ENCODE data around the gene SOCS1. TPM values are rescaled to one million over a fixed set of nuclear protein-coding genes. Genes with fewer than 3 reads are reported as not detected.
A peak's percentile ranks its signal among the peaks of the same experiment; 100 is the strongest.

The SOCS1 gene
- total RNA-seq, 5 donors from 2014 or later (not counting 1 experiment from before 2014, with no cell fraction given) = 49.2 to 67.2 (median 54.5) TPM

DNA sequence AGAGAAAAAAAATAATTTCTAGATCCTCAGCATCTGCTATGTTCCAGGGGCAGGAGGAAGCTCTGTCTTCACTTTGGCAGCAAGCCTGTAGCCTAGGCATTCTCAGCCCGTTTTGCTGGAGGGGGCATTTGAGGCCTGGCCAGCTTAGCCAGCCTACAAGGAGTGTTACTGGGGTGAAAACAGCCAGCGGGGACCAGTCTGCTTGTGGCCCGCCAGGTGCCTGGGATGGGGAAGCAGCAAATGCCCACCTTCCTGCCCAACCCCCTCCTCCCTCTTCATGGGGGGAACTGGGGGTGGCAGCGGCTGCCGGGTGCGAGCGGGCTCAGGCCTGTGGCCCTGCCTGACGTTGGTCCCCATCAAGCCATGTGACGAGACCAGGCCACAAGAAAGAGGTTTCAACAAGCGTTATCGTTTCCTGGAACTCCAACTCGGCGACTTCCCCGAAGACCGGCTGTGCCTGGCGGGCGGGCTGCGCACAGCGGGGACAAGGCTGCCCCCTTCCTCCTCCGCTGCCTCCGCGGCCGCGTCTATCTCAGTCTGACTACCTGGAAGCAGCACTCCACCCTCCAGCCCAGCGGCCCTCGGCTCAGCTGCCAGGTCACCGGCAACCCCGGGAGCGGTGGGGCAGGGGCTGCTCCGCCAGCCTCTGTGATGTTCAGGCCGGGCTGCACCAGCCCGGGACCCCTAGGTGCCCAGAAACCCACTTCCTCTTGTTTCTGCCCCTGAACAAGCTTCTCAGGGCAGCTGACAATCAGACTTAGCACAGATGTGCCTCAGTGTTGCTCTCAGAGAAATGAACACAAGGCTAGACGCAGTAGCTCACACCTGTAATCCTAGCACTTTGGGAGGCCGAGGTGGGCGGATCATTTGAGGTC is 22.9 kb downstream of the SOCS1 start:
- H3K27me3 Mint-ChIP-seq = no peaks in the 10 kb centered on the region
- Histone ChIP-seq H3K4me3 (ENCODE audit: control insufficient read depth in 1 of 2, extremely low read depth in 1 of 2, low read length in 1 of 2) (peak overlapping the region; percentile 31 to 50), H3K4me1 (ENCODE audit: control insufficient read depth in 1 of 2, extremely low read depth in 1 of 2, insufficient read depth in 2 of 2, low read length in 2 of 2) (peaks cover 13 to 65% of the 10 kb centered on the region in 2 experiments)

GRCh38 chr16:11232302-11232851 is 23.6 kb downstream of the SOCS1 start:
- CTCF ChIA-PET = interaction anchor here in 1 of 2 donors (0.5 to 0.7 kb wide), 2 partner anchors 20 to 23 kb away, joined by 3 to 4 read pairs; partner anchors contain the start of gene SOCS1

More for the DNA sequence above, 22.9 kb downstream of the SOCS1 start:
- ATAC-seq (replicated peaks in 1 of 4) (peak; percentile 85 to 89 (median 86)), DNase-seq (peak; percentile 53 to 92 (median 86))
- no peaks in the 10 kb centered on the region for H3K36me3 ChIP-seq (ENCODE audit: control insufficient read depth in 2 of 2, extremely low read depth in 1 of 2, insufficient read depth in 1 of 2, low read length in 1 of 2)
- H3K4me3 Mint-ChIP-seq = peak overlapping the region; percentile 41 to 80 (median 57)
- peaks cover 61 to 77% (median 71%) of the 10 kb centered on the region in 3 donors for H3K4me1 Mint-ChIP-seq
- H3K27ac Mint-ChIP-seq = peak overlapping the region; percentile 97
- no peaks in the 10 kb centered on the region for H3K9me3 Mint-ChIP-seq
- ChIA-PET POLR2A (interaction anchor here (0.6 to 1.3 kb wide), 6 partner anchors 8 to 417 kb away, joined by 3 to 4 read pairs (median 3); partner anchors contain the start of gene SOCS1 (in 1 of the 2)), CTCF (interaction anchor here (0.5 to 1.1 kb wide), 4 partner anchors 19 to 130 kb away, joined by 3 to 4 read pairs (median 4); partner anchors contain the start of gene SOCS1 (in 1 of the 2))
- H3K36me3 Mint-ChIP-seq = no peaks in the 10 kb centered on the region
- no peaks in the 10 kb centered on the region for H3K27me3 ChIP-seq (replicated peaks in 1 of 2; ENCODE audit: control insufficient read depth in 2 of 2, extremely low read depth in 1 of 2, insufficient read depth in 2 of 2, low read length in 1 of 2)
- under 1% methylated on average over 32 of the region's 35 CpGs for WGBS (ENCODE audit: insufficient coverage)
- H3K27ac ChIP-seq (ENCODE audit: low read length) = peak overlapping the region; percentile 85
- H3K9me3 ChIP-seq = no peaks in the 10 kb centered on the region

GRCh38 chr16:11231367-11231970 is 24.5 kb downstream of the SOCS1 start:
- DNase-seq (no peak), ATAC-seq (replicated peaks in 1 of 4) (no peak)
- ChIA-PET CTCF (interaction anchor here in 1 of 2 donors (0.6 kb wide), 1 partner anchor 12 kb away, joined by 7 read pairs; no protein-coding TSS in a partner anchor), POLR2A (interaction anchor here in 1 of 2 donors (0.5 kb wide), 1 partner anchor 30 kb away, joined by 3 read pairs; no protein-coding TSS in a partner anchor)
- Mint-ChIP-seq H3K27me3 (no peaks in the 10 kb centered on the region), H3K4me3 (peak overlapping the region in 1 of 3 donors; percentile 80), H3K4me1 (peaks cover 62 to 71% (median 68%) of the 10 kb centered on the region in 3 donors), H3K36me3 (no peaks in the 10 kb centered on the region), H3K27ac (peak overlapping the region; percentile 84 to 85), H3K9me3 (no peaks in the 10 kb centered on the region)
- H3K4me3 ChIP-seq (ENCODE audit: control insufficient read depth in 1 of 2, extremely low read depth in 1 of 2, low read length in 1 of 2) = no peak overlapping the region
- peak overlapping the region; percentile 31 for H3K27ac ChIP-seq (ENCODE audit: low read length)
- no peaks in the 10 kb centered on the region for H3K36me3 ChIP-seq (ENCODE audit: control insufficient read depth in 2 of 2, extremely low read depth in 1 of 2, insufficient read depth in 1 of 2, low read length in 1 of 2)
- H3K9me3 ChIP-seq = no peaks in the 10 kb centered on the region
- WGBS (ENCODE audit: insufficient coverage) = 96% methylated on average over 5 of the region's 10 CpGs
- H3K27me3 ChIP-seq (replicated peaks in 1 of 2; ENCODE audit: control insufficient read depth in 2 of 2, extremely low read depth in 1 of 2, insufficient read depth in 2 of 2, low read length in 1 of 2) = no peaks in the 10 kb centered on the region
- peaks cover 13 to 65% of the 10 kb centered on the region in 2 experiments for H3K4me1 ChIP-seq (ENCODE audit: control insufficient read depth in 1 of 2, extremely low read depth in 1 of 2, insufficient read depth in 2 of 2, low read length in 2 of 2)

More at GRCh38 chr16:11232302-11232851, 23.6 kb downstream of the SOCS1 start:
- no peaks in the 10 kb centered on the region for H3K36me3 Mint-ChIP-seq
- Histone ChIP-seq H3K27me3 (replicated peaks in 1 of 2; ENCODE audit: control insufficient read depth in 2 of 2, extremely low read depth in 1 of 2, insufficient read depth in 2 of 2, low read length in 1 of 2) (no peaks in the 10 kb centered on the region), H3K4me1 (ENCODE audit: control insufficient read depth in 1 of 2, extremely low read depth in 1 of 2, insufficient read depth in 2 of 2, low read length in 2 of 2) (peaks cover 13 to 65% of the 10 kb centered on the region in 2 experiments), H3K27ac (ENCODE audit: low read length) (peak overlapping the region; percentile 85), H3K4me3 (ENCODE audit: control insufficient read depth in 1 of 2, extremely low read depth in 1 of 2, low read length in 1 of 2) (peak overlapping the region in 1 of 2 donors; percentile 31), H3K9me3 (no peaks in the 10 kb centered on the region), H3K36me3 (ENCODE audit: control insufficient read depth in 2 of 2, extremely low read depth in 1 of 2, insufficient read depth in 1 of 2, low read length in 1 of 2) (no peaks in the 10 kb centered on the region)
- peaks cover 61 to 77% (median 72%) of the 10 kb centered on the region in 3 donors for H3K4me1 Mint-ChIP-seq
- POLR2A ChIA-PET = interaction anchor here (0.6 to 1.0 kb wide), 2 partner anchors 23 to 418 kb away, joined by 4 read pairs; partner anchors contain the start of gene SOCS1 (in 1 of the 2)
- no peaks in the 10 kb centered on the region for H3K9me3 Mint-ChIP-seq
- DNase-seq (no peak), ATAC-seq (replicated peaks in 1 of 4) (no peak)
- no peaks in the 10 kb centered on the region for H3K27me3 Mint-ChIP-seq
- H3K4me3 Mint-ChIP-seq = peak overlapping the region; percentile 41 to 80 (median 57)
- no CpG with 5 or more reads among the region's 3 CpGs for WGBS (ENCODE audit: insufficient coverage)
- H3K27ac Mint-ChIP-seq = peak overlapping the region; percentile 97

GRCh38 chr16:11229906-11230305 is 26.1 kb downstream of the SOCS1 start:
- peak overlapping the region; percentile 62 to 83 for H3K27ac Mint-ChIP-seq
- no peaks in the 10 kb centered on the region for H3K27me3 Mint-ChIP-seq
- ChIA-PET CTCF (interaction anchor here in 1 of 2 donors (0.9 kb wide), 1 partner anchor 25 kb away, joined by 3 read pairs; no protein-coding TSS in a partner anchor), POLR2A (no interaction called here)
- H3K36me3 ChIP-seq (ENCODE audit: control insufficient read depth in 2 of 2, extremely low read depth in 1 of 2, insufficient read depth in 1 of 2, low read length in 1 of 2) = no peaks in the 10 kb centered on the region
- ATAC-seq (replicated peaks in 1 of 4) = no peak
- peaks cover 71 to 75% (median 73%) of the 10 kb centered on the region in 3 donors for H3K4me1 Mint-ChIP-seq
- no peaks in the 10 kb centered on the region for H3K9me3 Mint-ChIP-seq
- WGBS (ENCODE audit: insufficient coverage) = 100% methylated on average over 4 of the region's 4 CpGs
- no peak overlapping the region for H3K27ac ChIP-seq (ENCODE audit: low read length)
- H3K4me1 ChIP-seq (ENCODE audit: control insufficient read depth in 1 of 2, extremely low read depth in 1 of 2, insufficient read depth in 2 of 2, low read length in 2 of 2) = peaks cover 19 to 70% of the 10 kb centered on the region in 2 experiments
- H3K4me3 Mint-ChIP-seq = no peak overlapping the region
- no peaks in the 10 kb centered on the region for H3K36me3 Mint-ChIP-seq
- no peaks in the 10 kb centered on the region for H3K9me3 ChIP-seq
- no peak overlapping the region for H3K4me3 ChIP-seq (ENCODE audit: control insufficient read depth in 1 of 2, extremely low read depth in 1 of 2, low read length in 1 of 2)
- no peaks in the 10 kb centered on the region for H3K27me3 ChIP-seq (replicated peaks in 1 of 2; ENCODE audit: control insufficient read depth in 2 of 2, extremely low read depth in 1 of 2, insufficient read depth in 2 of 2, low read length in 1 of 2)
- no peak for DNase-seq

DNA sequence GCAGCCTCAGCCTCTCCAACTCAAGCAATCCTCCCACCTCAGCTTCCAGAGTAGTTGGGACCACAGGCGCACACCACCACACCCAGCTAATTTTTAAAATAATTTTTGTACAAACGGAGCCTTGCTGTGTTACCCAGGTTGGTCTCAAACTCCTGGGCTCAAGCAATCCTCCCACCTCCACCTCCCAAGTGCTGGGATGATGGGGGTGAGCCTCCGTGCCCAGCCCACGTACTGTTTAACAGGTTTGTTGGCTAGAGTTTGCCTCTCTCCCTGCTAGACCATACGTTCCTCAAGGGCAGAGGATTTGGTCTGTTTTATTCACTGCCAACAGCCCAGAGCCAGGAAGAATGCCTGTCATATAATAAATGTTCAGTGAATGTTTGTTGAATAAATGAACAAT is 26.6 kb downstream of the SOCS1 start:
- ChIA-PET POLR2A (interaction anchor here in 1 of 2 donors (0.6 kb wide), 1 partner anchor 27 kb away, joined by 6 read pairs; no protein-coding TSS in a partner anchor), CTCF (no interaction called here)
- Histone ChIP-seq H3K36me3 (ENCODE audit: control insufficient read depth in 2 of 2, extremely low read depth in 1 of 2, insufficient read depth in 1 of 2, low read length in 1 of 2) (no peaks in the 10 kb centered on the region), H3K4me1 (ENCODE audit: control insufficient read depth in 1 of 2, extremely low read depth in 1 of 2, insufficient read depth in 2 of 2, low read length in 2 of 2) (peaks cover 22 to 70% of the 10 kb centered on the region in 2 experiments), H3K4me3 (ENCODE audit: control insufficient read depth in 1 of 2, extremely low read depth in 1 of 2, low read length in 1 of 2) (no peak overlapping the region), H3K27ac (ENCODE audit: low read length) (no peak overlapping the region), H3K9me3 (no peaks in the 10 kb centered on the region), H3K27me3 (replicated peaks in 1 of 2; ENCODE audit: control insufficient read depth in 2 of 2, extremely low read depth in 1 of 2, insufficient read depth in 2 of 2, low read length in 1 of 2) (no peaks in the 10 kb centered on the region)
- Mint-ChIP-seq H3K4me1 (peaks cover 72 to 75% (median 75%) of the 10 kb centered on the region in 3 donors), H3K4me3 (no peak overlapping the region), H3K27me3 (no peaks in the 10 kb centered on the region), H3K9me3 (no peaks in the 10 kb centered on the region), H3K36me3 (no peaks in the 10 kb centered on the region), H3K27ac (peak overlapping the region; percentile 62 to 83)
- WGBS (ENCODE audit: insufficient coverage) = no CpG with 5 or more reads among the region's 5 CpGs
- ATAC-seq (replicated peaks in 1 of 4) (no peak), DNase-seq (no peak)
